Measurements from ENCODE around the gene TRMT10C.

The TRMT10C gene

DNA sequence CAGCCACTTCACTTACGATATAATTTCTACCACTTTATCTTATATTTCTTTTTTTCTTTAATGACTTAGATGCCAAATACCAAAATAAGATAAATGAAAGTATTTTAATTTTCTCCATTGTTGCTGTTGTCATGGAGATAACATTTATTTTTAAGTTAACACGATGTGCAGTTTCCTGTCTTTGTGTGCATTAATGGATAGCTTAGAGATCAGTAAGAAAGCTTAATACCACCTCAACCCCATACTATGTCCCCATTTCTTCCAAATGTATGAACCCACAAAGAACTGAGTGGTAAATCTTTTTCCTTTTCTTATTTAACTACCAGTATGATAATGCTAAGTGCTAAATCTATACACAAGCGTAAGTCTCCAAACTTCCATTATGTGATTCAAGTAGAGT, 29.4 kb downstream of the TRMT10C start:
- TF ChIP-seq SIN3A (IDR thresholded peaks at IDR 0.05; ENCODE audit: borderline replicate concordance, insufficient read depth, low read length), result no peak
- no peak for TF ChIP-seq TAF1 (IDR thresholded peaks at IDR 0.05; ENCODE audit: borderline replicate concordance, insufficient read depth, low read length)
- TF ChIP-seq FOXP2 (optimal IDR thresholded peaks at IDR 0.05; ENCODE audit: borderline replicate concordance, extremely low read depth, extremely low read length, insufficient read depth), result no peak
- no peak for TF ChIP-seq POLR2AphosphoS5 (IDR thresholded peaks at IDR 0.05; ENCODE audit: low read depth, low read length)
- TF ChIP-seq, protein P1, sequence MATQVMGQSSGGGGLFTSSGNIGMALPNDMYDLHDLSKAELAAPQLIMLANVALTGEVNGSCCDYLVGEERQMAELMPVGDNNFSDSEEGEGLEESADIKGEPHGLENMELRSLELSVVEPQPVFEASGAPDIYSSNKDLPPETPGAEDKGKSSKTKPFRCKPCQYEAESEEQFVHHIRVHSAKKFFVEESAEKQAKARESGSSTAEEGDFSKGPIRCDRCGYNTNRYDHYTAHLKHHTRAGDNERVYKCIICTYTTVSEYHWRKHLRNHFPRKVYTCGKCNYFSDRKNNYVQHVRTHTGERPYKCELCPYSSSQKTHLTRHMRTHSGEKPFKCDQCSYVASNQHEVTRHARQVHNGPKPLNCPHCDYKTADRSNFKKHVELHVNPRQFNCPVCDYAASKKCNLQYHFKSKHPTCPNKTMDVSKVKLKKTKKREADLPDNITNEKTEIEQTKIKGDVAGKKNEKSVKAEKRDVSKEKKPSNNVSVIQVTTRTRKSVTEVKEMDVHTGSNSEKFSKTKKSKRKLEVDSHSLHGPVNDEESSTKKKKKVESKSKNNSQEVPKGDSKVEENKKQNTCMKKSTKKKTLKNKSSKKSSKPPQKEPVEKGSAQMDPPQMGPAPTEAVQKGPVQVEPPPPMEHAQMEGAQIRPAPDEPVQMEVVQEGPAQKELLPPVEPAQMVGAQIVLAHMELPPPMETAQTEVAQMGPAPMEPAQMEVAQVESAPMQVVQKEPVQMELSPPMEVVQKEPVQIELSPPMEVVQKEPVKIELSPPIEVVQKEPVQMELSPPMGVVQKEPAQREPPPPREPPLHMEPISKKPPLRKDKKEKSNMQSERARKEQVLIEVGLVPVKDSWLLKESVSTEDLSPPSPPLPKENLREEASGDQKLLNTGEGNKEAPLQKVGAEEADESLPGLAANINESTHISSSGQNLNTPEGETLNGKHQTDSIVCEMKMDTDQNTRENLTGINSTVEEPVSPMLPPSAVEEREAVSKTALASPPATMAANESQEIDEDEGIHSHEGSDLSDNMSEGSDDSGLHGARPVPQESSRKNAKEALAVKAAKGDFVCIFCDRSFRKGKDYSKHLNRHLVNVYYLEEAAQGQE (IDR thresholded peaks at IDR 0.05; ENCODE audit: insufficient read depth in 1 of 2, low read depth in 2 of 2, low read length in 2 of 2), result no peak

DNA sequence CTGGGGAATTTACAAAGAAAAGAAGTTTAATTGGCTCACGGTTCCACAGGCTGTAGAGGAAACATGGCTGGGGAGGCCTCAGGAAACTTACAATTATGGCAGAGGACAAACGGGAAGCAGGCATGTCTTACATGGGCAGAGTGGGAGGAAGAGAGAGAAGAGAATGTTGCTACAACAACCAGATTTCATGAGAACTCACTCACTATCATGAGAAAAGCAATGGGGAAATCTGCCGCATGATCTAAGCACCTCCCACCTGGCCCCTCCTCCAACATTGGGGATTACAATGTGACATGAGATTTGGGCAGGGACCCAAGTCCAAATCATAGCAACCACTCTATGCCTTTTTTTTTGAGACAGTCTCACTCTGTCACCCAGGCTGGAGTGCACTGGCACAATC, 41.1 kb downstream of the TRMT10C start:
- TF ChIP-seq, protein P1 (IDR thresholded peaks at IDR 0.05; ENCODE audit: insufficient read depth in 1 of 2, low read depth in 2 of 2, low read length in 2 of 2), result no peak
- TF ChIP-seq TAF1 (IDR thresholded peaks at IDR 0.05; ENCODE audit: borderline replicate concordance, insufficient read depth, low read length), result no peak
- no peak for TF ChIP-seq SIN3A (IDR thresholded peaks at IDR 0.05; ENCODE audit: borderline replicate concordance, insufficient read depth, low read length)
- no peak for TF ChIP-seq POLR2AphosphoS5 (IDR thresholded peaks at IDR 0.05; ENCODE audit: low read depth, low read length)

DNA sequence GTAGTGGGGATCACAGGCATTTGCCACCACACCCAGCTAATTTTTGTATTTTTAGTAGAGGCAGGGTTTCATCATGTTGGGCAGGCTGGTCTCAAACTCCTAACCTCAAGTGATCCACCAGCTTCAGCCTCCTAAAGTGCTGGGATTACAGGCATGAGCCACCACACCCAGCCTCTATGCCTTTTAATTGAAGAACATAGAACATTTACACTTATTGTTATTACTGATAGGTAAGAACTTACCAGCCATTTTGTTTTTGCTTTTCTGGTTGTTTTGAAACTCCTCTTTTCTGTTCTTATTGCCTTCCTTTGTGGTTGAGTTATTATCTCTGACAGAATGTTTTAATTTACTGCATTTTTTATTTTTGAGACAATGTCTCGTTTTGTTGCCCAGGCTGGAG, 41.5 kb downstream of the TRMT10C start:
- TF ChIP-seq SIN3A (IDR thresholded peaks at IDR 0.05; ENCODE audit: borderline replicate concordance, insufficient read depth, low read length) (no peak), POLR2AphosphoS5 (IDR thresholded peaks at IDR 0.05; ENCODE audit: low read depth, low read length) (no peak), FOXP2 (optimal IDR thresholded peaks at IDR 0.05; ENCODE audit: borderline replicate concordance, extremely low read depth, extremely low read length, insufficient read depth) (no peak)
- TF ChIP-seq, protein P1 (IDR thresholded peaks at IDR 0.05; ENCODE audit: insufficient read depth in 1 of 2, low read depth in 2 of 2, low read length in 2 of 2), result no peak

DNA sequence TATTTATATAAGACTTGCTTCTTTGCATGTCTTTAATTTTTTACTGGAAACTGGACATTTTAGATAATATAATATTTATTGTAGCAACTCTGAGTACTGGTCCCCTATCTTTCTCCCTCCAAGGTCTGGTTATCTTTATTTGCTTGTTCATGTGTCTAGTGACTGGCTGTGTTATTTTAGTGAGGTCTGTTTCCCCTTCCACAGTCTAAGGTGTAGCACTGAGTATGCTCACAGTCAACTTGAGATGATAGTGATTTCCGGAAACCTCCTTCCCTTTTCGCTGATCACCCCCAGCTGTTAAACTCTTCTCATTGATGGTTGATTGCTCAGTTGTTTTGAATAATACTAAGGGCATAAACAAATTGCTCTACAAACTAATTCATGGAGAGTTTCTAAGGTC, 49.4 kb downstream of the TRMT10C start:
- TF ChIP-seq, protein P1 (IDR thresholded peaks at IDR 0.05; ENCODE audit: insufficient read depth in 1 of 2, low read depth in 2 of 2, low read length in 2 of 2), result no peak
- TF ChIP-seq FOXP2 (optimal IDR thresholded peaks at IDR 0.05; ENCODE audit: borderline replicate concordance, extremely low read depth, extremely low read length, insufficient read depth) (no peak), TAF1 (IDR thresholded peaks at IDR 0.05; ENCODE audit: borderline replicate concordance, insufficient read depth, low read length) (no peak), POLR2AphosphoS5 (IDR thresholded peaks at IDR 0.05; ENCODE audit: low read depth, low read length) (no peak), SIN3A (IDR thresholded peaks at IDR 0.05; ENCODE audit: borderline replicate concordance, insufficient read depth, low read length) (no peak)

DNA sequence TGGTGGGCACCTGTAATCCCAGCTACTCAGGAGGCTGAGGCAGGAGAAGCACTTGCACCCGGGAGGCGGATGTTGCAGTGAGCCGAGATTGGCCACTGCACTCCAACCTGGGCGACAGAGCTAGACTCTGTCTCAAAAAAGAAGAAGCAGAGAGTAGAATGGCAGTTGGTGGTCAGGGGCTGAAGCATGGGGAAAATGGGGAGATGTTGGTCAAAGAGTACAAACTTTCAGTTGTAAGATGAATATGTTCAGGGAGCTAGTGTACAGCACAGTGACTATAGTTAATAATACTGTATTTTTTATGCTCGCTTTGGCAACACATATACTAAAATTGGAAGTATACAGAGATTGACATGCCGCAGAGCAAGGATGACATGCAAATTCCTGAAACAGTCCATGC, 53.9 kb downstream of the TRMT10C start:
- TF ChIP-seq FOXP2 (optimal IDR thresholded peaks at IDR 0.05; ENCODE audit: borderline replicate concordance, extremely low read depth, extremely low read length, insufficient read depth) (no peak), TAF1 (IDR thresholded peaks at IDR 0.05; ENCODE audit: borderline replicate concordance, insufficient read depth, low read length) (no peak), SIN3A (IDR thresholded peaks at IDR 0.05; ENCODE audit: borderline replicate concordance, insufficient read depth, low read length) (no peak), POLR2AphosphoS5 (IDR thresholded peaks at IDR 0.05; ENCODE audit: low read depth, low read length) (no peak)
- TF ChIP-seq, protein P1 (IDR thresholded peaks at IDR 0.05; ENCODE audit: insufficient read depth in 1 of 2, low read depth in 2 of 2, low read length in 2 of 2), result no peak

Data from PFSK-1 (cell line).